Activated effector memory CD4-positive, alpha-beta T cell treated with anti-CD3 and anti-CD28 coated beads, Interleukin-2, amount 50 U/mL, for 16 hours (primary cell): Measurements from ENCODE around the gene MSI2.

Experiments
- DNase-seq: peaks from one replicate; pipeline ENCODE4 v3.0.0-alpha.2; 2020

The MSI2 gene

GRCh38 chr17:57550668-57551315 lies 294.5 kb downstream of the MSI2 start:
- no peak for DNase-seq

DNA sequence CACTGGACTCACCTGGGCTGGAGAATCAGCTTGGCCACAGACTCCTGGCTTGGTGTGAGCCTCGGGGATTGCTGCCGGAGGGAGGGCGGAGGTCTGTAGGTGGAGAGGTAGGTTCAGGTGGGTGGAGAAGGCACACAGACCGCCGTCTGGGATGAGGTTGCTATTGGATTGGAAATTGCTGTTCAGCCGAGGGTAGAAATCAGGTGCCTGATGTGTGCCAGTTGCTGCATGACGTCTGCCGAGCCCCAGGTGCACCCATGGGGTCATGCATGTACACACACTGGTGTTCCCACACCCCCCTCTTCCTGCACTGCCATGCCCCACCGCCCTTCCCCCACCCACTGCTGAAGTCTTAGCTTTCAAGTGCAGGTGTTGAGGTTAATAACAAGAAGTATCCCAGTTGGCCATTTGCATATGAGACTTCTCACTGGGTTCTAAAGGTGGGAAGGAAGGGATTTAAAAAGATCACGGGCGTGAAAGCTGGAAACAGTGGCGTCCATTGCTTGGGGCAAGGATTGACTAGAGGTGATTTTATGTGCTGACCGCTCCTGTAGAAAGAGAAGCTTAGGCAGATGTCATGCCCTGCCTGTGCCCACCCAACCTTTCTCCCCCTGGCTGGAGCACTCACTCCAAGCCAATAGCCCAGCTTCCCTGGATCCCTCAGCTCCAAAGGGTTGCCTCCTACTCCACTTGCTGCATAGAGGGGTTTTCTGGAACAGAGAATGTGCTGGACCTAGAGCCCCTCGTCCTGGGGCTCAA lies 295.2 kb downstream of the MSI2 start:
- no peak for DNase-seq

DNA sequence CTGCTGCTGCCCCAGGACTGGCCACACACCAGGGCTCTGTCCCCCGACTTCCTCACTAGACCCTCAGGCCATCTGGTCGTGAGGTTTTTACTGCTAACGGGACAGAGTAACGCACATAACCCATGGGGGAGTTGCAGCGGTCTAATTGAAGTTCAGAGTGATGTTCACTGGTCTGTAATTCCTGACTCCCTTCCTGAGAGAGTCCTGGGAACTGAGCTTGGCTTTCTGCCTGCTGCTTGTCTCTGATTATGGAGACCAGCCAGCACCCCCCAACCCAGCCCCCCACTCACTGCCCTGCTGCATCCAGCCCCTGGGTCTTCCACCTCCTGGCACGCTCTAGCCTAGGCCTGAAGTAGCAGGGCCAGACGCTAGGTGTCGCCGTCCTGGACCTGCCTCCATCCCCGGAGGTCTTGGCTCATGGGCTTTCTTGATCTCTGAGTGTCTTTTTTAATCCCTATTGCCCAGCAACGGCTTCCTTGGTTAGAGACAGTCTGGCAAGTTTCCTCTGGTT lies 295.8 kb downstream of the MSI2 start:
- DNase-seq = no peak

DNA sequence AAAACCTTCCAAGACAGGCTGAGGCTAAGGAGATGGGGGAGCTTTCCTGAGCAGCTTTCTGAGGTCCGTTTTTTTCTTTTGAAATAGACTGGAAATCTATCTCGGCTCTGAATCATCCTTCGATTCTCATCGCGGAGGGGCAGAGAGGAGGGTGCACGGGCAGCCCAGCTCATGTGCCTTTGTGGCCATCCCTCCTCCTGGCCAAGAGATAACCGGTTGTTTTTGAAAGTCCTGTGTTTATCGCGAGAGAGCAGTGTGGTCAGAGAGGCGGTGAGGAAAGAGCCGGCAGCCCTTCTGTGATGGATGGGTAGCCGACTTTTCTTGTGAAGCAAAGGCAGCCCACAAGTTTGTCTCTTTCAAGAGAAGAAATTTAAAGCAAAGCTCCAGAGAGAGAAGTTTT lies 297.2 kb downstream of the MSI2 start:
- DNase-seq = no peak

- no peak for DNase-seq
These were observed 297.9 kb downstream of the MSI2 start for GRCh38 chr17:57553991-57554825.

DNA sequence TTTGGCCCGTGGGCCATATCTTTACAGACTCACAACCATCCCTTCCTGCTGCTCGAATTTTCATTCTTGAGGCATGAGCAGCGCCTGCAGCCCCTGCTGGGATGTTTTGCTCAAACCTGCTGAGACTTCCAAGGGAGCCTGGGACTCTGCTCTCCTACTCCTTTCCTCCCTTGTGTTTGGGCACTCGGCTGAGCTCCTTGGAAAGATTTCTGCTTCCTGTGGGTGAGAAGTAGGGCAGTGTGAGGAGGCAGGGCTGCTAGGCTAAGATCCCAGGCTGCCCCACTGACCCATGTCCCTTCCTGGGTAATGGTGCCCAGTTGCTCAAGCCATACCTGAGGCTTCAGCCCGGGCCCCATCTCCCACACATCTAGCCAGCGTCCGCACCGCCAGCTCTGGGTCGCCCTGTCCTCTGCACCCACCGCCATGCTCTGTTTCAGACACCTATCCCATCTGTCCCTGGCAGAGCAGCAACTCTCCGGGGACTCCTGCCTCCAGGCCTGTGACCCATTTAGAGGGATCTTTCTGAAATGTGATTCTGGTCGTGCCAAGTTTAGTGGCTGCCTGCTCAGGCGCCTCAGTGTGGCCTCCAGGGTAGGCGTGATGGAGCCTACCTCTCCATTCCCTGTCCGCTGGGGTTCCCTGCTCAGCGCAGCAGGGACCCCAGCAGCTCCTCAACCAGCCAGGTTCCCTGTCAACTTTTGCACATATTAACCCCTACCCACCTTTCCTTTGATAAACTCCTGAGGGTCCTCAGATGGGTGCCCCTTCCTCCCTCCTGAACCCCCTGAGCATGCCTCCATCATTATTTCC lies 298.7 kb downstream of the MSI2 start:
- no peak for DNase-seq

- DNase-seq = no peak
These were observed 299.4 kb downstream of the MSI2 start for GRCh38 chr17:57555636-57556175.

DNA sequence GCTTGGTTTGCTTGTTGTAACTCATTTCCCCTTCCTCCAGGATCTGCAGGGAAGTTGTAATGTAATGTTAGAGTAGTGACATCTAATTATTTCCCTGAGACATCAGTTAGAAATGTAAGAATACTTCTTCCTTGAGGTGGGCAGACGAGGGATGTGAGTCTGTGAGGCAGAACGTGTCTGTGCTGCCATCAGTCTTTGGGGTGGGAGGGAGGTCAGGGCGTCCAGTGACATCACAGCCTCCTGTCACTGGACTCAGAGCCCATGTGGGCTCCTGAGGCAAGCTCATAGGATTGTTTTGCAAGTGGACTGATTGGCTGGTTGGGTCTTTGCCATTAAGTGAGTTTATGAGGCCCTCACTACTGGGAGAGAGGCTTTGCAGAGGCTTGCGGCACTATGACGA lies 300.0 kb downstream of the MSI2 start:
- no peak for DNase-seq

DNA sequence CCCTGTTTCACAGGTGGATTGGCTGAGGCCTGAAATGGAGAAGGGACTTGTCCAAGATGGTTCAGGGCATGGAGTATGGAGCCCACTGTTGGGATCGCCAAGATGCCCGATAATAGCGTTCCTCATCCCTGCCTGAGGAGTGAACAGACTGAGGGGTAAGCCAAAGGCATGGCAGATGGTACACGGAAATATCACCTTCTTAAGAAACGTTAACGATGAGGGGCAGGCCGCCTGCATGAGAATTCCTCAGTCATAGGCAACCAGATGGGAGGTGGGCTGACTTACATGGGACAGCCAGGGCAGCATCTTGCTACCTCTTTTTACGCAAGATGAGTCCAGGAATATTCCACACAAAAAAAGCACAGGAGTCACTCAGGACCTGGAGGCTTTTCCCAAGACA lies 300.7 kb downstream of the MSI2 start:
- no peak for DNase-seq

DNA sequence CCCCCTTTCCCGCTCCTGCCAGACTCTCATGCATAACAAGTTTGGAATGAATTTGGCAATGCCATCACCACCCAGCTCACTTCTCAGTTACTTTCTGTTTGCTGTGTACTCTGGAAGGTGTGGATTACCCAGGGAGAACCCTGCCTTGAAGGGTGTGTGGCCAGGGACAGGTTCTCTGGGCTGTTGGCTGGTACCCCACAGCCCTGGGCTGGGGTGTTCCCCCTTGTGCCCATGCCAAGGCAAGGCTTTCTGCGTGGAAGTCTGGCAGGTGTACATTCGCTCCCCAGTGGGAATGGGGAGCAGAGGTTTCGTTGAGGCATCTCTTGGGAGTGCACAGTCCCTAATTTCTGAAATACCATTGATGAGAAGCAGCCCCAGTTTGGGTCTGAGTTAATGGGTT lies 301.1 kb downstream of the MSI2 start:
- no peak for DNase-seq

GRCh38 chr17:57557834-57558681 lies 301.7 kb downstream of the MSI2 start:
- DNase-seq = no peak

DNA sequence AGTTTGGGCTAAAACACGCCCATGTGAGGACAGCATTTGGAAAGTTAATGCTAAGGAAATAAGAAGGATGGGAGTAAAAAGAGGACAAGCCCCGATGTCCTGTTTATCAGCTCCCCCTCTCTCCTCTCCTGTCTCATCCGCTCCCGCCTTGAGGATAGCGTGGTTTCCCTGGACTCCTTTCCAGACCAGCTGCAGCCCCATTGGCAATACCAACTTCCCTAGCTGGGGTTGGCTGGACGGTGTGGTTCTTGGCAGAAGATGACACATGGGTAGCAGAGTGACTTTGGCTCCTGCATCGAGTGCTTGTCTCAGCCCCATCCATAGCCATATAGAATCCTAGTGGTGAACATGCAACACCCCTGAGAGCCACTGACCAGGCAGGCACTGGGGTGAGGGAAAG lies 302.9 kb downstream of the MSI2 start:
- no peak for DNase-seq

DNA sequence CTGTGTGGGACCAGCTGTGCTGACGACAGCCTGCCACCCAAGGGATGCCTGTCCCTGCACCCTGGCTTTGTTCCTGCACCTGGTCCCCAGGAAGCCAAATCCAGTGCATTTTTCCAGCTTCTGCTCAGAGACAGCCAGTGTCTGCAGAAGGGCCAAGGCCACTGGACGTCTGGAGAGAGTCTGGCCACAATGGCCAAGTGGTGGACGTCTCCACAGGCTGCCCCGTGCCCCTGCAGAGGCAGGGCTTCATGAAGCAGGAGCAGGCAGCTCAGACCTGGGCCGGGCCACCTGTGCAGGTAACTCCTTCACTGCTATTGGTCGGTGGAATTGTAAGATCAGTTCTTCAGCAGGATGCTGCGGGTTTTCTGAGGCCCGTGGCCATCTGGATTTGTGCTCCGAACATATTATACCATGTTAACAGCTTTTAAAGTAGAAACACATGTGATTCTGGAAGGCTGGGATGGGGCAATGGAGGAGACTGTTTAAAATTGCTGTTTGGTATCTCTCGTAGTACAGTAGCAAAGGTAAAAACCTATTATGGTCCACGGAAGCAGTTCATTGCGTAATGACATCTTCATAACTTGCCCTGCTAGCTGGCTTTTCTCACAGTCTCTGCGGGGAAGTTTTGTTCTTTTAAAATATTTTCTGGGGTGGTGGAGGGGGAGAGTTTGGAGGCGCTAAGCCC lies 303.5 kb downstream of the MSI2 start:
- DNase-seq = no peak

DNA sequence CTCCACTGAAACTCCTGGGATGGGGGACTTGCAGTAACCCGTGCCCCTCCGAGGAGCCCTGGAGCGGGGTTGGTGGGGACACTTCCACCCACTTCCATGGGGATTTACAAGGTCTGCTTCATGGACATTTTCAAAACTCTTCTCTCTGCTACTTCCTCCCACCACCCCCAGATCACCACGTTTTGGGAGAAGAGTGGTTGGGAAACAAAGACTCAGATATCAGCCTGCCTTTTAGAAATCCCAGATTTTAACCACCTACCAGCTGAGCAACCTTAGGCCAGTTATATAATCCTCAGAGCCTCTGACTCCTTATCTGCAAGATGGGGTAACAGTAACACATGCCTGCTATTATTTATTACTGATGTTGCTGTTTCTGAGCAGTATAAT lies 304.0 kb downstream of the MSI2 start:
- no peak for DNase-seq

- no peak for DNase-seq
These were observed 304.9 kb downstream of the MSI2 start for GRCh38 chr17:57561072-57561861.

GRCh38 chr17:57562184-57562698 lies 305.9 kb downstream of the MSI2 start:
- no peak for DNase-seq

DNA sequence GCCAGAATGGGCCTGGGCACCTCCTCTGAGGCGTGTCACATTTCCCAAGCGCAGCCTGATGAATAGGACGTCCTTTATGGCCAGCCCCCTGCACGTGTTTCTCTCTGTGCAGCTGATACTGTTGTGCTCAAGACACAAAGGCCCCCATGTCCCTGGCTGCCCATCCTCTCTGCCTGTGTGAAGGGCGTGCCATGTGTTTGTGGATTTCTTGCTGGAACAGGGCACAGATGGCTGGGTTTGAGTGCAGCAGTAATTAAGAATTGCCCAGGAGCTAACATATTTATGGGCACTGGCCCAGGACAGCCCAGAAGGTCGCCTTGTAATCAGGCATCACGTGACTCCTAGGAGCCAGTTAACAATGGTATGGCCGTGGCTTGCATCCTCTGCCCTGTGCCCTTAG lies 307.6 kb downstream of the MSI2 start:
- no peak for DNase-seq

DNA sequence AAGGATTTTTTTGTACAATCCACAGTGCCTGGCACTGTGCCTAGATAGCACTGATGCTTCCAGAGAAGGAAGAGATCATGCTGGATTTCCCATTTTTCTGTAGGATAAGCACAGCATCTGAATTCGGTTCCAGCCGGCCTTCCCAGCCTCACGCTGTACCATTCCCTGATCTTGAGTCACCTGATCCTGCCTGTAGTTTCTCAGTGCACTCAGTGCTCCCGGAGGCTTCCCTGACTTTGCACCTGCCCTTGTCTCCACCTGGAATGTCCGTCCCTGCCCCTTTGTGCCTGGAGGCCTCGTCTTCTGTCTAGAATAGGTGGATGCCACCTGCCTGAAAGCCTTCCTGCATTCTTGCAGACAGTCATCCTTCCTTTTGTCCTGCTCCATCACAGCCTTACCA lies 308.9 kb downstream of the MSI2 start:
- no peak for DNase-seq

- DNase-seq = no peak
These were observed 310.4 kb downstream of the MSI2 start for GRCh38 chr17:57566721-57567120.

DNA sequence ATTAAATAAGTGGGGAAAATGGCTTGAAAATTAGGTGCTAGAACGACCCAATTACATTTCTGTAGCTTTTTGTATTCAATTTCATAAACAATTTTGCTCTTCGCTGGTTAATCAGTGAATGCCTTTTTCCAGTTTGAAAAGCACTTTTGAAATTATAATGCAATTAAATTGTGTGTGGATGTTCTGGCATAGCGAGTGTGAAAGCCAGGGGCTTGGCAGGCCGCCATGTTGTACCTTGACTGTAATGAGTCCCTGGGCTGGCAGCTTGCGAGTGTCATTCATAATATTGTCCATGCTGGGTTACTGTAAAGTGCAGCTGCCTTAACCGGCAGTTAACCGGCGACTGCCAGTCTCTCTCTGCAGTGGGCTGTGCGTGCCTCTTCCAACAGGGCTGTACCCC lies 310.9 kb downstream of the MSI2 start:
- DNase-seq = no peak
